Measurements from ENCODE around the gene TMEM131.

DNA sequence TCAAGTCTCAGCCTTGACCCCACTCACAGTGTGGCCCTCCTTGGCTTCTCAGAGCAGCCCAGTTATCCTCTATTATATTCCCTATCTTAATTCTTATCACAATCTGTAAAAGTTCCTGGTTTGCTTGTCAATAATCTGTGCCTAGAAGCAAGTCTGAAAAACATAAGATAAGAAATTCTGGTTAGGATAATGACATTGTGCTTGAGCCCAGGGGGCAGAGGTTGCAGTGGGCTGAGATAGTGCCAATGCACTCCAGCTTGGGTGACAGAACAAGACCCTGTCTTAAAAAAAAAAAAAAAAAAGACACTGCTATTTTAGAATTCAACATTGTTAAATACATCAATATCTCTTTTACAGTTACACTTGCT lies 63.9 kb downstream of the TMEM131 start:
- TF ChIP-seq, protein P1, sequence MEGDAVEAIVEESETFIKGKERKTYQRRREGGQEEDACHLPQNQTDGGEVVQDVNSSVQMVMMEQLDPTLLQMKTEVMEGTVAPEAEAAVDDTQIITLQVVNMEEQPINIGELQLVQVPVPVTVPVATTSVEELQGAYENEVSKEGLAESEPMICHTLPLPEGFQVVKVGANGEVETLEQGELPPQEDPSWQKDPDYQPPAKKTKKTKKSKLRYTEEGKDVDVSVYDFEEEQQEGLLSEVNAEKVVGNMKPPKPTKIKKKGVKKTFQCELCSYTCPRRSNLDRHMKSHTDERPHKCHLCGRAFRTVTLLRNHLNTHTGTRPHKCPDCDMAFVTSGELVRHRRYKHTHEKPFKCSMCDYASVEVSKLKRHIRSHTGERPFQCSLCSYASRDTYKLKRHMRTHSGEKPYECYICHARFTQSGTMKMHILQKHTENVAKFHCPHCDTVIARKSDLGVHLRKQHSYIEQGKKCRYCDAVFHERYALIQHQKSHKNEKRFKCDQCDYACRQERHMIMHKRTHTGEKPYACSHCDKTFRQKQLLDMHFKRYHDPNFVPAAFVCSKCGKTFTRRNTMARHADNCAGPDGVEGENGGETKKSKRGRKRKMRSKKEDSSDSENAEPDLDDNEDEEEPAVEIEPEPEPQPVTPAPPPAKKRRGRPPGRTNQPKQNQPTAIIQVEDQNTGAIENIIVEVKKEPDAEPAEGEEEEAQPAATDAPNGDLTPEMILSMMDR (tag by site-specific recombination; IDR thresholded peaks at IDR 0.05) = no peak
- TF ChIP-seq HOXA7 (CRISPR knock-in tag; IDR thresholded peaks at IDR 0.05; ENCODE audit: borderline replicate concordance) (no peak), GLI4 (tag by site-specific recombination; IDR thresholded peaks at IDR 0.05) (no peak), ZBTB1 (tag by site-specific recombination; IDR thresholded peaks at IDR 0.05) (no peak), PRDM1 (tag by site-specific recombination; IDR thresholded peaks at IDR 0.05) (no peak), ZNF529 (tag by site-specific recombination; IDR thresholded peaks at IDR 0.05; ENCODE audit: insufficient replicate concordance) (no peak), ZNF391 (tag by site-specific recombination; IDR thresholded peaks at IDR 0.05; ENCODE audit: borderline replicate concordance, low read depth) (no peak), ZBTB17 (tag by site-specific recombination; IDR thresholded peaks at IDR 0.05) (no peak)
- TF ChIP-seq, protein P2, sequence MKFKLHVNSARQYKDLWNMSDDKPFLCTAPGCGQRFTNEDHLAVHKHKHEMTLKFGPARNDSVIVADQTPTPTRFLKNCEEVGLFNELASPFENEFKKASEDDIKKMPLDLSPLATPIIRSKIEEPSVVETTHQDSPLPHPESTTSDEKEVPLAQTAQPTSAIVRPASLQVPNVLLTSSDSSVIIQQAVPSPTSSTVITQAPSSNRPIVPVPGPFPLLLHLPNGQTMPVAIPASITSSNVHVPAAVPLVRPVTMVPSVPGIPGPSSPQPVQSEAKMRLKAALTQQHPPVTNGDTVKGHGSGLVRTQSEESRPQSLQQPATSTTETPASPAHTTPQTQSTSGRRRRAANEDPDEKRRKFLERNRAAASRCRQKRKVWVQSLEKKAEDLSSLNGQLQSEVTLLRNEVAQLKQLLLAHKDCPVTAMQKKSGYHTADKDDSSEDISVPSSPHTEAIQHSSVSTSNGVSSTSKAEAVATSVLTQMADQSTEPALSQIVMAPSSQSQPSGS (tag by site-specific recombination; IDR thresholded peaks at IDR 0.05; ENCODE audit: low read depth) = no peak
- TF ChIP-seq, protein P3, sequence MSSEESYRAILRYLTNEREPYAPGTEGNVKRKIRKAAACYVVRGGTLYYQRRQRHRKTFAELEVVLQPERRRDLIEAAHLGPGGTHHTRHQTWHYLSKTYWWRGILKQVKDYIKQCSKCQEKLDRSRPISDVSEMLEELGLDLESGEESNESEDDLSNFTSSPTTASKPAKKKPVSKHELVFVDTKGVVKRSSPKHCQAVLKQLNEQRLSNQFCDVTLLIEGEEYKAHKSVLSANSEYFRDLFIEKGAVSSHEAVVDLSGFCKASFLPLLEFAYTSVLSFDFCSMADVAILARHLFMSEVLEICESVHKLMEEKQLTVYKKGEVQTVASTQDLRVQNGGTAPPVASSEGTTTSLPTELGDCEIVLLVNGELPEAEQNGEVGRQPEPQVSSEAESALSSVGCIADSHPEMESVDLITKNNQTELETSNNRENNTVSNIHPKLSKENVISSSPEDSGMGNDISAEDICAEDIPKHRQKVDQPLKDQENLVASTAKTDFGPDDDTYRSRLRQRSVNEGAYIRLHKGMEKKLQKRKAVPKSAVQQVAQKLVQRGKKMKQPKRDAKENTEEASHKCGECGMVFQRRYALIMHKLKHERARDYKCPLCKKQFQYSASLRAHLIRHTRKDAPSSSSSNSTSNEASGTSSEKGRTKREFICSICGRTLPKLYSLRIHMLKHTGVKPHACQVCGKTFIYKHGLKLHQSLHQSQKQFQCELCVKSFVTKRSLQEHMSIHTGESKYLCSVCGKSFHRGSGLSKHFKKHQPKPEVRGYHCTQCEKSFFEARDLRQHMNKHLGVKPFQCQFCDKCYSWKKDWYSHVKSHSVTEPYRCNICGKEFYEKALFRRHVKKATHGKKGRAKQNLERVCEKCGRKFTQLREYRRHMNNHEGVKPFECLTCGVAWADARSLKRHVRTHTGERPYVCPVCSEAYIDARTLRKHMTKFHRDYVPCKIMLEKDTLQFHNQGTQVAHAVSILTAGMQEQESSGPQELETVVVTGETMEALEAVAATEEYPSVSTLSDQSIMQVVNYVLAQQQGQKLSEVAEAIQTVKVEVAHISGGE (tag by site-specific recombination; conservative IDR thresholded peaks at IDR 0.05; ENCODE audit: low read depth) = no peak
- TF ChIP-seq, protein P4, sequence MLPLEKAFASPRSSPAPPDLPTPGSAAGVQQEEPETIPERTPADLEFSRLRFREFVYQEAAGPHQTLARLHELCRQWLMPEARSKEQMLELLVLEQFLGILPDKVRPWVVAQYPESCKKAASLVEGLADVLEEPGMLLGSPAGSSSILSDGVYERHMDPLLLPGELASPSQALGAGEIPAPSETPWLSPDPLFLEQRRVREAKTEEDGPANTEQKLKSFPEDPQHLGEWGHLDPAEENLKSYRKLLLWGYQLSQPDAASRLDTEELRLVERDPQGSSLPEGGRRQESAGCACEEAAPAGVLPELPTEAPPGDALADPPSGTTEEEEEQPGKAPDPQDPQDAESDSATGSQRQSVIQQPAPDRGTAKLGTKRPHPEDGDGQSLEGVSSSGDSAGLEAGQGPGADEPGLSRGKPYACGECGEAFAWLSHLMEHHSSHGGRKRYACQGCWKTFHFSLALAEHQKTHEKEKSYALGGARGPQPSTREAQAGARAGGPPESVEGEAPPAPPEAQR (tag by site-specific recombination; IDR thresholded peaks at IDR 0.05) = no peak
- TF ChIP-seq, protein P5, sequence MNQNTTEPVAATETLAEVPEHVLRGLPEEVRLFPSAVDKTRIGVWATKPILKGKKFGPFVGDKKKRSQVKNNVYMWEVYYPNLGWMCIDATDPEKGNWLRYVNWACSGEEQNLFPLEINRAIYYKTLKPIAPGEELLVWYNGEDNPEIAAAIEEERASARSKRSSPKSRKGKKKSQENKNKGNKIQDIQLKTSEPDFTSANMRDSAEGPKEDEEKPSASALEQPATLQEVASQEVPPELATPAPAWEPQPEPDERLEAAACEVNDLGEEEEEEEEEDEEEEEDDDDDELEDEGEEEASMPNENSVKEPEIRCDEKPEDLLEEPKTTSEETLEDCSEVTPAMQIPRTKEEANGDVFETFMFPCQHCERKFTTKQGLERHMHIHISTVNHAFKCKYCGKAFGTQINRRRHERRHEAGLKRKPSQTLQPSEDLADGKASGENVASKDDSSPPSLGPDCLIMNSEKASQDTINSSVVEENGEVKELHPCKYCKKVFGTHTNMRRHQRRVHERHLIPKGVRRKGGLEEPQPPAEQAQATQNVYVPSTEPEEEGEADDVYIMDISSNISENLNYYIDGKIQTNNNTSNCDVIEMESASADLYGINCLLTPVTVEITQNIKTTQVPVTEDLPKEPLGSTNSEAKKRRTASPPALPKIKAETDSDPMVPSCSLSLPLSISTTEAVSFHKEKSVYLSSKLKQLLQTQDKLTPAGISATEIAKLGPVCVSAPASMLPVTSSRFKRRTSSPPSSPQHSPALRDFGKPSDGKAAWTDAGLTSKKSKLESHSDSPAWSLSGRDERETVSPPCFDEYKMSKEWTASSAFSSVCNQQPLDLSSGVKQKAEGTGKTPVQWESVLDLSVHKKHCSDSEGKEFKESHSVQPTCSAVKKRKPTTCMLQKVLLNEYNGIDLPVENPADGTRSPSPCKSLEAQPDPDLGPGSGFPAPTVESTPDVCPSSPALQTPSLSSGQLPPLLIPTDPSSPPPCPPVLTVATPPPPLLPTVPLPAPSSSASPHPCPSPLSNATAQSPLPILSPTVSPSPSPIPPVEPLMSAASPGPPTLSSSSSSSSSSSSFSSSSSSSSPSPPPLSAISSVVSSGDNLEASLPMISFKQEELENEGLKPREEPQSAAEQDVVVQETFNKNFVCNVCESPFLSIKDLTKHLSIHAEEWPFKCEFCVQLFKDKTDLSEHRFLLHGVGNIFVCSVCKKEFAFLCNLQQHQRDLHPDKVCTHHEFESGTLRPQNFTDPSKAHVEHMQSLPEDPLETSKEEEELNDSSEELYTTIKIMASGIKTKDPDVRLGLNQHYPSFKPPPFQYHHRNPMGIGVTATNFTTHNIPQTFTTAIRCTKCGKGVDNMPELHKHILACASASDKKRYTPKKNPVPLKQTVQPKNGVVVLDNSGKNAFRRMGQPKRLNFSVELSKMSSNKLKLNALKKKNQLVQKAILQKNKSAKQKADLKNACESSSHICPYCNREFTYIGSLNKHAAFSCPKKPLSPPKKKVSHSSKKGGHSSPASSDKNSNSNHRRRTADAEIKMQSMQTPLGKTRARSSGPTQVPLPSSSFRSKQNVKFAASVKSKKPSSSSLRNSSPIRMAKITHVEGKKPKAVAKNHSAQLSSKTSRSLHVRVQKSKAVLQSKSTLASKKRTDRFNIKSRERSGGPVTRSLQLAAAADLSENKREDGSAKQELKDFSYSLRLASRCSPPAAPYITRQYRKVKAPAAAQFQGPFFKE (tag by site-specific recombination; IDR thresholded peaks at IDR 0.05; ENCODE audit: borderline replicate concordance) = no peak

Data from HEK293 (cell line).